ENCODE data around the gene CRIP2. TPM values are rescaled to one million over a fixed set of nuclear protein-coding genes. Genes with fewer than 3 reads are reported as not detected.

Gene CRIP2
- total and polyA plus RNA-seq, 2 of the 8 experiments (the other 6 are each of a cell fraction or from before 2014, with no cell fraction given), result 4.2 to 13.5 TPM

DNA sequence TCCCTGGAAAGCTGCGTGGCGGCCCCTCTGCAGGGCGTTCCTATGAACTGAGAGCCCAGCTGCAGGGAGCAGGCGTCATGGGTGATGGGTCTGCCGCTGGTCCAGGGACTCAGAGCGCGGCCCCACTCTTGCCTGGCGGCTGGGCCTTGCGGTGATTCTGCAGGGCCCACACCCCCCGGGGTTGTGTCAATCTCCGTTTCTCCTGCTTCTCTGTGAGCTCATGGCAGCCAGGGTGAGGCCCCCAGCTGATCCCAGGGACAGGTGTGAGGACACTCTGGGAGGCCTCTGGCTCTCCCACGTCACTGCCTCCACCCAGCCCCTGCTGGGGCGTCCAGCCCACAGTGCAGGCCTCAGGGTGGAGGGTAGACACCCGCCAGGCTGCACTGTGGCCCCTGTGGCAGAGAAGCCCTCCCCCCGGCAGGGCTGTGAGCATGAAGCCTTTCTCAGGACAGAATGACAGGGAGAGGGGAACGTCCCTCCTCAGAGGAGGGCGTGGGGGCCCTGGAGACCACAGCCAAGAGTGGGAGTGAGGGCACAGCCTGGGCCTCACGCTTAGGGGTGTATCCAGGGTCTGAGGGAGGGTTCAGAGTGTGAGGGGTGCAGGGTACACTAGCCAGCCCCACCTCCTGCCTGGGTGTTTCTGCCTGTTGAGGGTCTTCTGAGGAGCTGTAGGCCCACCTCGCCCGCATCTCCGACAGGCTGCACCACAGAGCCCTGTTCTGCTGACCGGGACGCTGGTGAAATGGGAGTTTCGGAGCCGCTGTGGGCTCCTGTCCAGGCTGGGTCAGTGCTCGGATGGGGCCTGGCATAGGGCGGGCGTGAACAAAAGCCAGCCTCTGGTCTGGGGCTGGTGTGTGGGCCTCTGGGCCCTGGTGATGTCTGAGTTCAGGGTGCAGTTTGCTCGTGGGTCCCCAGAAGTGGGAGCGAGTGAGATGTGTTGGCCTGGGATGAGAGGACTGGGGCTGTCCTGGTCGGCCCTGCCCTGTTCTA is 26.7 kb upstream of the CRIP2 start:
- Histone ChIP-seq H4K20me1 (replicated peaks in 1 of 2; ENCODE audit: control insufficient read depth in 1 of 2, insufficient read depth in 2 of 2, low read length in 2 of 2) (peaks cover 14 to 17% of the 10 kb centered on the region in 2 experiments), H2BK120ac (replicated peaks; ENCODE audit: low read depth, low read length) (no peak overlapping the region), H3K9ac (replicated peaks in 1 of 4; ENCODE audit: extremely low read depth in 1 of 4, low read depth in 3 of 4, low read length in 3 of 4) (no peak overlapping the region), H3K79me2 (ENCODE audit: control insufficient read depth in 1 of 2, insufficient read depth in 2 of 2, low read length in 2 of 2) (peaks cover 0 to 5% of the 10 kb centered on the region in 2 experiments; a peak in 2 of 4 replicates), H3K36me3 (ENCODE audit: control insufficient read depth in 2 of 4, insufficient read depth in 4 of 4, low read length in 3 of 4) (peaks cover 15 to 36% (median 26%) of the 10 kb centered on the region in 4 experiments), H3K14ac (ENCODE audit: insufficient read length) (no peak overlapping the region), H4K8ac (ENCODE audit: extremely low read depth, insufficient read depth, low read length) (peak overlapping the region; percentile 45; the same call in 1 of the 2 replicates), H3K9me3 (ENCODE audit: insufficient read depth in 2 of 2, low read depth in 1 of 2, low read length in 1 of 2) (no peaks in the 10 kb centered on the region), H4K5ac (ENCODE audit: insufficient read length, low read depth, low read length) (no peak overlapping the region), H3K18ac (ENCODE audit: extremely low read depth, low read length) (no peak overlapping the region), H3K4me1 (replicated peaks in 1 of 4; ENCODE audit: control insufficient read depth in 3 of 4, insufficient read depth in 4 of 4, low read length in 3 of 4) (no peaks in the 10 kb centered on the region), H3K4me2 (ENCODE audit: insufficient read depth in 1 of 2, low read depth in 2 of 2, low read length in 2 of 2) (no peak overlapping the region), H2AK5ac (ENCODE audit: low read depth, low read length) (no peak overlapping the region), H2BK12ac (ENCODE audit: low read depth, low read length) (no peak overlapping the region), H3K4ac (replicated peaks; ENCODE audit: insufficient read length, low read depth, low read length) (no peak overlapping the region), H2BK15ac (ENCODE audit: low read length) (no peak overlapping the region), H3K79me1 (ENCODE audit: low read depth, low read length) (peaks cover 8% of the 10 kb centered on the region; the same call in 1 of the 2 replicates), H3K56ac (replicated peaks; ENCODE audit: insufficient read length, low read depth, low read length) (no peak overlapping the region), H3K23ac (ENCODE audit: insufficient read length) (no peak overlapping the region), H3K27ac (ENCODE audit: low read depth, low read length) (no peak overlapping the region), H4K91ac (replicated peaks; ENCODE audit: insufficient read length, low read length) (no peak overlapping the region), H2BK5ac (ENCODE audit: low read depth, low read length) (no peak overlapping the region), H2BK20ac (ENCODE audit: low read length) (no peak overlapping the region), H3K23me2 (ENCODE audit: low read depth, low read length) (no peaks in the 10 kb centered on the region), H3K4me3 (ENCODE audit: extremely low read depth in 1 of 4, insufficient read depth in 2 of 4, low read depth in 3 of 4, low read length in 4 of 4) (no peak overlapping the region), H2AFZ (ENCODE audit: low read length) (no peak overlapping the region), H3K27me3 (replicated peaks in 1 of 4; ENCODE audit: control insufficient read depth in 3 of 4, extremely low read depth in 1 of 4, insufficient read depth in 3 of 4, low read length in 3 of 4) (no peaks in the 10 kb centered on the region)
- ChIA-PET CTCF (ENCODE audit: partially characterized antibody) (interaction anchor here (0.6 to 3.0 kb wide), 20 partner anchors 10 to 127 kb away, joined by 3 to 23 read pairs (median 4); no protein-coding TSS in a partner anchor), POLR2A (ENCODE audit: partially characterized antibody) (interaction anchor here (0.6 to 3.0 kb wide), 6 partner anchors 9 to 182 kb away, joined by 3 to 21 read pairs (median 4); no protein-coding TSS in a partner anchor)
- WGBS, 2 experiments (ENCODE audit: extremely low coverage in 1 of 2, insufficient coverage in 1 of 2, insufficient read length in 1 of 2, insufficient replicate concordance in 2 of 2, low coverage in 1 of 2, low lambda C conversion rate in 2 of 2, missing lambda C conversion rate in 1 of 2), result 93% methylated on average over 29 of the region's 31 CpGs; no CpG with 5 or more reads in 1 of the 2 experiments
- DNase-seq (ENCODE audit: low read depth in 1 of 2, low spot score in 2 of 2) (no peak), FAIRE-seq (no peak)
- TF ChIP-seq POLR2AphosphoS5 (IDR thresholded peaks at IDR 0.05; ENCODE audit: low read depth, low read length), result no peak
- TF ChIP-seq FOSL1 (IDR thresholded peaks at IDR 0.05; ENCODE audit: insufficient read depth, low read depth, low read length), result no peak
